Stimulated activated CD8-positive, alpha-beta memory T cell treated with anti-CD3 and anti-CD28 coated beads, Interleukin-2, amount 100 ng/mL, for 48 hours (primary cell): ENCODE data around the gene MEFV.
"Not testable (repeated sequence)": the region's sequence is repeated elsewhere in the genome, so short reads cannot be mapped to it uniquely, and the experiment has no call there.

Experiments
- DNase-seq, 2 donors: peaks; one replicate each; pipeline ENCODE4 v3.0.0-alpha.2; 2020; ENCODE audit warnings: low read depth in 2 of 2

MEFV gene, protein sequence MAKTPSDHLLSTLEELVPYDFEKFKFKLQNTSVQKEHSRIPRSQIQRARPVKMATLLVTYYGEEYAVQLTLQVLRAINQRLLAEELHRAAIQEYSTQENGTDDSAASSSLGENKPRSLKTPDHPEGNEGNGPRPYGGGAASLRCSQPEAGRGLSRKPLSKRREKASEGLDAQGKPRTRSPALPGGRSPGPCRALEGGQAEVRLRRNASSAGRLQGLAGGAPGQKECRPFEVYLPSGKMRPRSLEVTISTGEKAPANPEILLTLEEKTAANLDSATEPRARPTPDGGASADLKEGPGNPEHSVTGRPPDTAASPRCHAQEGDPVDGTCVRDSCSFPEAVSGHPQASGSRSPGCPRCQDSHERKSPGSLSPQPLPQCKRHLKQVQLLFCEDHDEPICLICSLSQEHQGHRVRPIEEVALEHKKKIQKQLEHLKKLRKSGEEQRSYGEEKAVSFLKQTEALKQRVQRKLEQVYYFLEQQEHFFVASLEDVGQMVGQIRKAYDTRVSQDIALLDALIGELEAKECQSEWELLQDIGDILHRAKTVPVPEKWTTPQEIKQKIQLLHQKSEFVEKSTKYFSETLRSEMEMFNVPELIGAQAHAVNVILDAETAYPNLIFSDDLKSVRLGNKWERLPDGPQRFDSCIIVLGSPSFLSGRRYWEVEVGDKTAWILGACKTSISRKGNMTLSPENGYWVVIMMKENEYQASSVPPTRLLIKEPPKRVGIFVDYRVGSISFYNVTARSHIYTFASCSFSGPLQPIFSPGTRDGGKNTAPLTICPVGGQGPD

DNA sequence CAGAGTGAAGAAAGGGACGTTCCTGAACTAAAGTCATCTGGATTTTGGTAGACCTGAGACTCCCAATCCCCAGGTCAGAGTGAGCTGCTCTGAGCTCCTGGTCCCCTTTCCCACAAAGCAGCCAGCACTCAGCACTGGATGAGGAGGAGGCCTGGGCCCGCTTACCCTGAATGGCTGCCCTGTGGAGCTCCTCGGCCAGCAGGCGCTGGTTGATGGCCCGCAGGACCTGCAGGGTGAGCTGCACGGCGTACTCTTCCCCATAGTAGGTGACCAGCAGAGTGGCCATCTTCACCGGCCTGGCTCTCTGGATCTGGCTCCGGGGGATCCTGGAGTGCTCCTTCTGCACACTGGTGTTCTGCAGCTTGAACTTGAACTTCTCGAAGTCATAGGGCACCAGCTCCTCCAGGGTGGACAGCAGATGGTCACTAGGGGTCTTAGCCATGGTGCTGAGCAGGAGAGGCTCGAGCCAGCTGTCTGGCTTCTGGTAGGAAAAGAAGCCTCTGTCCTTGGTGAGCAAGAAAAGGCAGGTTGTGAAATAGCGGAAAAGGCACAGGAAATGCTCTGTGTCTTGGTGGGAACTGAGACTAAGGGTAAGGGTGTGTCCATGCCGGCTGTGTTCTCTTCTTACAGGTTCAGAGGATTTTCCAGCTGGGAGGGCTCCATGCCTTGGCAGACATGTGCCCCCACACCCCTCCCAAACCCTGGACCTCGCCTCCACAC, at the start of gene MEFV:
MEFV (minus strand) TSS at position 488 of the 720 bp plus-strand sequence; CDS start at position 442, 46 bp downstream.
- no peak for DNase-seq

DNA sequence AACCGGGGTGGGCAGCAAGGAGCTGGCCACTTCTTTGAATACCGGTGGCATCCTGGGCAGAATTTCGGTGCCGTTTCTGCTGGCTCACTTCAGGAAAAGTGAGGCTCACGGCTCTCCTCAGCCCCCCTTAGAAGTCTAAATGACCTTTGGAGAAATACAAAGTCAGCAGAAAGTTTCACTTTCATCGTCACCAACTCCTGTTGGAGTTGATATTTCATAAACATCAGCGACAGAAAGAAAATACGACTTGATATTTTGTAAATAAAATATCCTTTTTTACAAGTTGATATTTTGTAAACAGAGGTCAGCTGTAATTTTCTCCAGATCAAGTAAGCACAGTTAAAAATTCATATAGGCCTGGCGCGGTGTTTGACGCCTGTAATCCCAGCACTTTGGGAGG, 49.6 kb upstream of the MEFV start:
- no peak for DNase-seq

DNA sequence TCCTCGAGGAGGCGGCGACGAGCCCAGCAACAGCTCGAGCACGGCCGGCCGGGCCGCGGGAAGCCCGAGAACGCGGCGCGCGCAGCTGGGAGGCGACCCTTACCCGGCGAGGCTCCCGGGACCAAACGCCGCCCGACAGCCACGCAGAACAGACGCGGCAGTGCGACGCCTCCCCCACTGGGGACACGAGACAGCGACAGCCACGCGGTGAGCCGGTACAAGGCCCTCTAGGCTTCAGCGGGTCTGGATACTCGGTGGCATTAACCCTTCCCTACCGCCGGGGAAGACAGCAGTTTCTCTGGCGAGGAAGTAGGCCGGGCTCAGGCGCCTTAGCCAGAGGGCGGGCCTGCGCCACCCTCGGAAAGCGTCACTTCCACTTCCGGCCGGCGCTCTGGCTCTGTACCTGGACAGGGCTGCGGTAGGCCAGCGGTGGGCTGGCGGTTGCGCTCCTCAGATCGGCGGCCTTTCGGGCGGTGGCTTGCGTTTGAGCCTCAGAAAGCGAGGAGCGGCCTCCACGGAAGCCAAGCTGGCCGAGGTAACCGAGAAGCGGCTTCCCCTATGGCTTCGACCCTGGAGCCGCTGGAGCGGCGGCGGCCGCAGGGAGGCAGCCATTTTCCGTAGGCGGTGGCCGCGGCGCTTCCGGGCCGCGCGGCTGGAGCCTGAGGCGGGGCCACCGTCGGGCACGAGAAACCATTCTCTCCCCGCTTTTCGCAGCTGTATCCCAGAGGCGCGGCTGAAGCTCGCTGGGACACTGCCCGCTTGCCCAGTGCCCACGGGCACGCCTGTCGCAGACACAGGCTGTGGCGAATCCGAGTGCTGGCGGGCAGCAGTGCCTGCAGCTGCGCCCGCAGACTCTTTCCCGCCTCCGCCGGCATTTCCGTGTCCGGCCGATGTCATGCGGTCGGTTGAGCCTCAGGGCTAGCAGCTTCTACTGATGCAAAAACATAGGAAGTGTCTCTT, 49.0 kb upstream of the MEFV start, which contains the start of the genes TIGD7 and ZNF75A:
TIGD7 (minus strand) TSS at position 322 of the 960 bp plus-strand sequence. CDS start 4,816 bp downstream, outside the sequence.
ZNF75A (plus strand) TSS at position 389 of the 960 bp plus-strand sequence. CDS start 2,932 bp downstream, outside the sequence.
- peak; percentile 70 to 77 for DNase-seq

DNA sequence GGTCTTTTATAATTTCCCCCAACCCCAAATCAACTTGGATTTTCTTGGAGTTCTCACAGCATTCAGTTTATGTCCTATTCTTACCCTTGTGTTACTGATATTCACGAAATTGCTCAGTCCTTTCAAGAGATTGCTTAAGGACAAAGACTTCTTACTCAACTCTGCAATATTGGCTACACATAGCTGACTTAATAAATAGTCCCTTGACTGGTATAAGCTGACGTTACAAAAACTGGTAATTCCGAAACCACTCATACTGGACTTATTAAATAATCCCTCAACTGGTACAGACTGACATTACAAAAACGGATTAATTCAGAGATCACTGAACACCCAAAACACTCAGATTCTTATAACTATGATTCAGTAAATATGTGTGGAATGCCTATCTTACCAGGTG, 47.9 kb upstream of the MEFV start:
- DNase-seq: no peak

DNA sequence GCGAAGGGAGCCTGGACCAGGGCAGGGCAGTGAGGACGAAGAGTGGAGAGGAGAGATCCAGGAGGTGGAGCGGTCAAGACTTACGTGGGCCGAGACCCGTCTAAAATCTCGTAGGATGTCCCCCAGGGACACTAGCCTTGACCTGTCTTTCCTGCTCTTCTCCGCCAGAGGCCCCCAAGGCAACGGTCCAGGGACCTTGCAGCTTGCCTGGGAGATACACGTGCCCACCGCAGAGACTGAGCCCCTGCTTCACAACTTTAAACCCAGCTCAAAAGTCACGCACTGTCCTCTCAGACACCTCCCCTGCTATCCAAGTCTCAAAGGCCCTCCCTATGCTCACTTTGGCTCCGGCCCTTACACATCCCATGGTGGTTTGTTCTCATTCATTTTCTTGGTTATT, 39.4 kb upstream of the MEFV start:
- no peak for DNase-seq

DNA sequence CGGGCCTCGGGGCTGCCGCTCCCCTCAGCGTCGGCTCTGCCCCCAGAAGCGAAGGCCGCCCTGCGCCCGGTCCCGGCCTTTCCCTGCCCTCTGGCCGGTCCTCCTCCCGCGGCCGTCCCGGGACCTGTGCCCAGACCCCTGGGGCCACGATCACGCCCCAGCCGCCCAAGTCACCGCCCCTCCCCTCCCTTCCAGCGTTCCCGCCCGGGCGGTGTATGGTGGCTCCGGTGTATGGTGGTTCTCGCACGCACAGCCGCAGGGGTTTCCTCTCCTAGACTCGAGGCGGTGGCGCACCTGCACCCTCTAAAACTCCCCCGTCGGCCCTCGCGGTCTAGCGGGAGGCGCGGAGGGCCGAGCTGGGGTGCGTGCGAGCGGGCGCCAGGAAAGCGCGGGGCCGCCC, 38.8 kb upstream of the MEFV start:
- no peak for DNase-seq

DNA sequence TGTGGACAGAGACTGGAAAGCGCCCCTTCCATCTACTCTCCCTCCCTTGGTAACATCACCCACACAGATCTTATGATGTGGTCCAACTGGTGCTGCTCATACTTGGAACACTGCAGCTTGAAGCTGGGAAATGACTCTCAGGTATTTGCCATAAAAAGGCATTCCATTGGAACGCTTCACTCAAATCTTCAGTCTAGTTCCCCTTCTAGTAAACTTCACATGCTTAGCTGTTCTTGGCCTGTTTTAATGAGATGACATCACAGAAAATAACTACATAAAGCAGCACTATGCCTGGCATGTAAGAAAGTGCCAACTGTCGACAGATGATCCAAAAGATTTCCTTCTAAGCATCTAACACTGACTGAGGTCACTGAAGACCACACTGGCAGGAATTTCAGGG, 36.2 kb upstream of the MEFV start:
- no peak for DNase-seq

DNA sequence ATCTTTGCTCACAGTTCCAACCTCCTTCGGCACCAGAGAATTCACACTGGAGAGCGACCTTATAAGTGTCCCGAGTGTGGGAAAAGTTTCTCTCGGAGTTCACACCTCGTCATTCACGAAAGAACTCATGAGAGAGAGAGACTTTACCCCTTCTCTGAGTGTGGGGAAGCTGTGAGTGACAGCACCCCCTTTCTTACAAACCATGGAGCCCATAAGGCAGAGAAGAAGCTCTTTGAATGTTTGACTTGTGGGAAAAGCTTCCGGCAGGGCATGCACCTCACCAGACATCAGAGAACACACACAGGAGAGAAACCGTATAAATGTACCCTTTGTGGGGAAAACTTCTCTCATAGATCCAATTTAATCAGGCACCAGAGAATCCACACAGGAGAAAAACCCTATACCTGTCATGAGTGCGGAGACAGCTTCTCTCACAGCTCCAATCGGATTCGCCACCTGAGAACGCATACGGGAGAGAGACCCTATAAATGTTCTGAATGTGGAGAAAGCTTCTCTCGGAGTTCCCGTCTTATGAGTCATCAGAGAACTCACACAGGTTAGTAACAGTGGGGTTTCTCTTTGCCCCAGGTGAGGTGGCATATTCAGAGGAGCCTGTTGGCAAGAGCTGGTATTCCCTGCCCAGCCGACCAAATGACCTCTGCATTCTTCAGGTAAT, 33.7 kb upstream of the MEFV start:
- DNase-seq: no peak

DNA sequence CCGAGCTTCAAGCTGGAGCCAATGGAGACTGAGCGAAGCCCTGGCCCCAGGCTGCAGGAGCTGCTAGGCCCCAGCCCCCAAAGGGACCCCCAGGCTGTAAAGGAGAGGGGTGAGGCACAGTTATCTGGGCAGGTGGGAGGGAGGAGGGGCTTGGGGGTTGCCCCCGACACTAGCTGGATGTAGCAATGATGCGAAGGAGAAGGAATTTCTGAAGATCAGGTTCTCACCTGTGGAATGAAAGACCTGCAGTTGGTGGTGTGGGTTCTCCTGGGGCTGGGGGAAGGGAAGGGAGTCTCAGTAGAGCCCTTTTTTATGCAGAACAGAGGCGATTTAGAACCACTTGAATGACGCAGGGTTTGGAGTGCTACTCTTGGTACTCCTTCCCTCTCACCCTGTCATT, 28.7 kb upstream of the MEFV start:
- DNase-seq: no peak

DNA sequence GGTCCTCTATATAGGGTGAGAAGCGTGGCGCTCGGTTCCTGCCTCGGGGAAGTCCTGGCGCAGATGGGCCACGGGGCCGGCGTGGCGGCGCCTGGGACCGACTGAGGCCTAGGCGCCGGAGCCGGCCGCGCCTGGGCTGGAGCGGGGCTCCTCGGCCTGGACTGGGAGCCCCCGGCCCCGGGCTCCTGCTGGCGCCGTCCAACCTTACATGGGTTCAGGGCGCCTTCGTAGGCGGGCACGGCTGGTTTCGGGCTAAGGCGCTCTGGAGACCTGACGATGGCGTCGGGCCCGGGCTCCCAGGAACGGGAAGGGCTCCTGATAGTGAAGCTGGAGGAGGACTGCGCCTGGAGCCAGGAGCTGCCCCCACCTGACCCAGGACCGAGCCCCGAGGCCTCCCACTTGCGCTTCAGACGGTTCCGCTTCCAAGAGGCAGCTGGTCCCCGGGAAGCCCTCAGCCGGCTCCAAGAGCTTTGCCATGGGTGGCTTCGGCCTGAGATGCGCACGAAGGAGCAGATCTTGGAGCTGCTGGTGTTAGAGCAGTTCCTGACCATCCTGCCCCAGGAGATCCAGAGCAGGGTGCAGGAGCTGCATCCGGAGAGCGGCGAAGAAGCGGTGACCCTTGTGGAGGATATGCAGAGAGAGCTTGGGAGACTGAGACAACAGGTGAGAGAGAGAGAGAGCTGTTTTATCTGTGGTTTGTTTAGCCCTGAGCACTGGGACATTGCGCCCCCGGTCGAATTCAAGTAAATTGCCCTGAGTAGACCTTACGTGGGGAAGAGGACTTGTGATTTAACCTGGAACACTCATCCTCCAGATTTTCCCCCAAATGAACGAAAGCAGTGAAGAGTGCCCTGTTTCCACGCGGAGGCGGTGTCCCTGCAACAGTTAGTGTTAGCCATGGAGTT, 27.4 kb upstream of the MEFV start:
- DNase-seq: no peak

DNA sequence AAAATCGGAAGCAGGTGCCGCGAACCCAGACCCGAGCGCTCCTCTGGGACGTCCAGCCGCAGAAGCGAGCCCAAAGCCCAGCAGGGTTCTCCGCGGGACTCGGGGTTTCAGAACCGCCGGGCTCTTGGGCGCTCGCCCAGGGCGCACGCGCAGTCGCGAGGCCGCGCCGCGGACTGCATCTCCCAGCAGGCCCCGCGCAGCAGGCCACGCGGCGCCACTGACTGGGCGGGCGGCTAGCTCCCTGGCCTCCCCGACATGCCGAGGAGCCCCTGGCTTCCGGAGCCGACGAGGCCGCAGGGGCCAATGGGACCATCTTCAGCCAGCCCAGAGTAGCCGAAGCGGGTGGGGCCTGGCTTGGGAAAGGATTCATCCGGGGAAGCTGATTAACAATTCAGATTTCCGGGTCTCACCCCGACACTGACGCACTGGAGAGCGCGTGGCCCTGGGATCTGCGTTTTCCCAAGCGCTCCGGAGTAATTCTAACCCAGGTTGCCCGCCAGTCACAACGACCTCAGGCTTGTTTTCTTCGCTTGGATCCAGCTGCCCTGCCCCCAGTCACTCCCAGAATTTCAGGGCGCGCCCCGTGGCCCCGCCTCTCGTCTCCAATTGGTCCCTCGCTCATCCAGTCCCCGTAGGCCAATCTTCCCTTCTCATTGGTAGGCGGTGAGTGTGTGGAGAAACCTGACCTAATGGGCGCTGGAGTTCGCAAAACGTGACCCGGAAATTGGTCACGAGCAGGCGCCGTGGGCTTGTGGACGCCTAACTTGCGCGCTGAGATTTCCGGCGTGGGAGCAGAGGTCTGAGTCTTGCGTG, 26.5 kb upstream of the MEFV start, which contains the start of gene ZNF263:
ZNF263 (plus strand) TSS at position 762 of the 813 bp plus-strand sequence. CDS start 328 bp downstream, outside the sequence.
- peak; percentile 87 to 88 for DNase-seq

DNA sequence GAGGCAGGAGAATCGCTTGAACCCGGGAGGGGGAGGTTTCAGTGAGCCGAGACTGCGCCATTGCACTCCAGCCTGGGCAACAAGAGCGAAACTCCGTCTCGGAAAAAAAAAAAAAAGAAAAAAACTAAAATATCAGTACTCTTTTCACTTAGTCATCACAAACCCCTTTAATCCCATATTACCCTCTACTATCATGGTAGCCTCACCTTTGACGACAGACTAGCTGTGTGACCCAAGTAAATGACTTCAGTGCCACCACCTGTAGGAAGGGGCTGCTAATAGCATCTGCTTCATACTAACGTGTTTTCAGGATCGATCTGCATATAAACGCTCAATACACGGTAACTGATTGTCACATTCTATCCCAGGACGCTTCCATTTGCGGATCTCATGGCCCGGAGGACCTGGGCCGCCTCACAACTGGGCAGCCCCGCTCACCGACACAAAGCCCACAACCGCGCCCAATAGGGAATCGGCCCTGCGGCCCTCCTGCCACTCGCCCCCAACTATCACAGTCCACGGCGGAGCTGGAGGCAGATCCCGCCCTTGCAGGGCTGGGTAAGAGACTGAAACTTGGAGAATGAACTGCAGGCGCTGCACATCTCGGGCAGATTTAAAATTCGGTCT, 25.8 kb upstream of the MEFV start:
- DNase-seq: no peak

DNA sequence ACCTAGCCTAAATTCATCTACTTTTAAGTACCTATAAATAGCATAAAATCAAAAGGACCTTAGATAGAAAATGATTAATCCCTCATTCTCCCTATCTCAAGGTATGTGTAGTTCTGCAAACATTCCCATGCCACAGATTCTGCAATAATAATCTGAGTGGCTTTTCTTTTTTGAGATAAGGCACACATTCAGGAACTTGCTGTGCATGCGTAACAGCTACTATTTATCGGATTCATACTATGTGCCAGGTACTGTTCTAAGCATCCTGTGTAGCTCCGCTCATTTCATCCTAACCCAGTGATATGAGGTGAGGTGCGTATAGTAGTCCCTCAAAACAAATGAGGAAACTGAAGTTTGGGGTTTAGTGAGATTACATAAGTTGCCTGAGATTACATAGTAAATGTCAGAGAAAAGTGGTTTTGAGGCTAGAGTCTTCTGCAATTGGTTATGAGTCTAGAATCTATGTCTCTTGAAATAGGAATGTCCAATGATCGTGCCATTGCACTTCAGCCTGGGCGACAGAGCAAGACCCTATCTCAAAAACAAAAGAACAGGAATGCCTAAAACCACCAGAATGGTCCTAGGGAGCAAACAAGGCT, 24.9 kb upstream of the MEFV start:
- DNase-seq: no peak

DNA sequence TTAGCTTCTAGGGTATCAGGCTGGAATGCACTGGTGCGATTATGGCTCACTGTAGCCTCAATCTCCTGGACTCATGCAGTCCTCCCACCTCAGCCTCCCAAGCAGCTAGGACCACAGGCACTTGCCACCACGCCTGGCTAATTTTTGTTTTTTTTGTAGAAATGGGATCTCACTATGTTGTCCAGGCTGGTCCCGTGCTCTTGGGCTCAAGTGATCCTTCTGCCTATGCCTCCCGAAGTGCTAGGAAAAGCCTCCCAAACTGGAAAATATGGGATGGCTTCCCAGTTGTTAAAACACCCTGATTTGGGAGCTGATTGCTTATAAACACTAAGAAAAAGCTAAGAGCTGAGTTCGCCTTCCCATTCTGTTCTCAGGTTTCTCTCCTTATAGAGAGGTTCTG, 20.2 kb upstream of the MEFV start:
- DNase-seq: no peak

DNA sequence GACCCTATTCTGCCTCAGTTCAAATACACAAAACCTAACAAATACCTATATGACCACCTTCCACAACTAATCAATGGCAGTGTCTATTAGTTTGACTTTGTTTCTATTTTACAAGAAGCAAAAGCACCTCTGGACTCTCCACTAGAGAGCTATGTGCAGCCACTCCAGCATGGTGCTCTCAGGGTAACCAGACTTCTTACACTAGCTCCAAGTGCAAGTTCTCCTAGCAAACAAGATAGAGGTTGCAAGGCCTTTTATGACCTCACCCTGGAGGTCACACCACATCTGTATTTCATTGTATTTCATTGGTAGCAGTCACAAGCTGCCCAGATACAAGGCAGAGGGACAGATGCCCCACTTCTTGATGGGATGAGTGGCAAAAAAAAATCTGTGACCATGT, 18.5 kb upstream of the MEFV start:
- no peak for DNase-seq

DNA sequence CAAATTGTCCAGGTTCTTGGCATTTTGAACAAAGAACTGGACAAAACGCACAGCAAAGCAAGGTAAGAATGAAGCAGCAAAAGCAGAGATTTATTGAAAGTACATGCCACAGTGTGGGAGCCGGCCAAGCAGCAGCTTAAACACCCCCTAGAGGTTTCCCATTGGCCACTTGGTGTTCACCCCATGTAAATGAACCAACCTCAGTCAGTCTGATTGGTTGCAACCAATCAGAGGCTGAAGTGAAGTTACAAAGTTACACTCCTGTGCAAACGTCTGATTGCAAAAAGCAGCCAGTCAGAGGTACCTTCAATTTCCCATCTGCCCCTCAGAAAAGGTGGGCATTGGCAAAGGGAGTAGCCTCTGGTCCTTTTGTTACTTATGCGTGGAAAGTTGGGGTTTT, 18.1 kb upstream of the MEFV start:
- no peak for DNase-seq

DNA sequence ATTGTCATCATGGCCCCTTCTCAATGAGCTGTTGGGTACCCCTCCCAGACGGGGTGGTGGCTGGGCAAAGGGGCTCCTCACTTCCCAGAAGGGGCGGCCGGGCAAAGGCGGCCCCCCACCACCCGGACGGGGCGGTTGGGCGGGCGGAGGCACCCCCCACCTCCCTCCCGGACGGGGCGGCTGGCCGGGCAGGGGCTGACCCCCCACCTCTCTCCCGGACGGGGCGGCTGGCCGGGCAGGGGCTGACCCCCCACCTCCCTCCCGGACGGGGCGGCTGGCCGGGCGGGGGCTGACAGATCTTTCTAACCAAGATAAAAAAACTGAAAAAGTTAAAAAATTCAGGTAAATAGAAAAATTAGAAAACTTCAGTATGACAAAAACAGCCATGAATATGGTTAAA, 14.8 kb upstream of the MEFV start:
- DNase-seq: not testable (repeated sequence)
